HG02885 (cell line): ENCODE measurements around the gene AOPEP.
A peak's percentile ranks its signal among the peaks of the same experiment; 100 is the strongest.
"Not testable (repeated sequence)": the region's sequence is repeated elsewhere in the genome, so short reads cannot be mapped to it uniquely, and the experiment has no call there.

Experiments used
- ATAC-seq: cut with Tn5 transposase; IDR thresholded peaks from one replicate; pipeline ENCODE4 v1.9.1; 2021; ENCODE audit warnings: mild to moderate bottlenecking; ENCODE audit not compliant: unreplicated experiment, poor library complexity

The AOPEP gene

GRCh38 chr9:94829380-94830070 is 103.0 kb downstream of the AOPEP start:
- no peak for ATAC-seq

- not testable (repeated sequence) for ATAC-seq
Measured at GRCh38 chr9:94830071-94830604, 103.6 kb downstream of the AOPEP start.

GRCh38 chr9:94833802-94834201 is 107.3 kb downstream of the AOPEP start:
- ATAC-seq: no peak

DNA sequence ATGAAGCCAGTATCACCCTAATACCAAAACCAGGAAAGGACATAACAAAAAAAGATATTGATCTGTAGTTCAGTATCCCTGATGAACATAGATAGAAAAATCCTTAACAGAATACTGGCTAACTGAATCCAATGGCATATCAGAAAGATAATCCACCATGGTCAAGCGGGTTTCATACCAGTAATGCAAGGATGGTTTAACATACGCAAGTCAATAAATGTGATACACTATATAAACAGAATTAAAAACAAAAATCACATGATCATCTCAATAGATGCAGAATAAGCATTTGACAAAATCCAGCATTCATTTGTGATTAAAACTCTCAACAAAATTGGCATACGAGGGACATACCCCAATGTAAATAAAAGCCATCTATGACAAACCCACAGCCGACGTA is 110.9 kb downstream of the AOPEP start:
- no peak for ATAC-seq

DNA sequence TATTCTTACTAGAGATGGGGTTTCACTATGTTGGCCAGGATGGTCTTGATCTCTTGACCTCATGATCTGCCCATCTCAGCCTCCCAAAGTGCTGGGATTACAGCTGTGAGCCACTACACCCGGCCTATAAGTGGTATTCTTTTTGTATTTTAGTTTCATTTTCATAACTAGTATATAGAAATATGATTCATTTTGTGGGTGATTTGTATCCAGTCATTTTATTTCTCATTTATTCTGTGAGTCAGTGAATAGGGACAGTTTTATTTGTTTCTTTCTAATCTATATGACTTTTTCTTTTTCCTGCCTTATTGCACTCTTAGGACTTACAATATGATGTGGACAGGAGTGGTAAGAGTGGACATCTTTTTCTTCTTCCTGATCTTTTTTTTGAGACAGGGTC is 112.9 kb downstream of the AOPEP start:
- ATAC-seq: no peak

GRCh38 chr9:94840738-94841137 is 114.2 kb downstream of the AOPEP start:
- no peak for ATAC-seq

DNA sequence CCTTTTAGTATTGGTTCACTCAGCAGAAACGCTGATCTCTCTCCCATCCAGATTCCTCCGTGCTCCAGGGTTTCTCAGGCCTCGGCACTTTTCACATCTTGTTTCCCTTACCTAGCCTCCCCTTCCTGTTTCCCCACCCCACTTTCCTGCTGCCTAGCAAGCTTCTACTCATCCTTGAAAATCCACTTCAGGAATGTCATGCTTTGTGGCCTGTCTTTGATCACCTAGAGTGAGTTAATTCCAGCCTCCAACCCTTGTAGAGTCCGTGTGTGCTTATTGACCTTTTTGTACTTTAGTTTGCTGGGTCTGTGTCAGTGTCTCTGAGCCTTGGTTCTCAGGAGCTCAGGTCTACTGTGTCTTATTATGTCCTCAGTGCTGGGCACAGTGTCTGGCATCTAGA is 116.6 kb downstream of the AOPEP start:
- no peak for ATAC-seq

- ATAC-seq: no peak
Measured at GRCh38 chr9:94846739-94847138, 120.2 kb downstream of the AOPEP start.

DNA sequence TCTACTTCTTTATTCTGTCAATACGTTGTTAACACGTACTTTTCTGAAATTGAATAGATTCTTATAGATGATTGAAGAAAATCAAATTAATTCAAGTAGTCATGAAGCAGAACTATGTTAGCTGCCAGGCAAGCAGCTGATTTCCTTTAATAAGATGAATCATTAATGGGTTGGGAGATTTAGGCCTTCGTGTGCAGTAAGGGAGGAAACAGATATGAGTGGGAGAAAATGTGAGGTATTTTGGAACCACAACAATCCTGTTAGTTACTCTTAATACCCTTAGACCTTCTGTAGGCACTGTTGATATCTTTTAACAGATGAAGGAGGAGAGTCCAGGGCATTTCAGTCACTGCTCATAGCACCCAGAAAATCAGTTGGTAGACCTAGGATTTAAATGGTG is 121.0 kb downstream of the AOPEP start:
- no peak for ATAC-seq

GRCh38 chr9:94848791-94849190 is 122.3 kb downstream of the AOPEP start:
- ATAC-seq: not testable (repeated sequence)

DNA sequence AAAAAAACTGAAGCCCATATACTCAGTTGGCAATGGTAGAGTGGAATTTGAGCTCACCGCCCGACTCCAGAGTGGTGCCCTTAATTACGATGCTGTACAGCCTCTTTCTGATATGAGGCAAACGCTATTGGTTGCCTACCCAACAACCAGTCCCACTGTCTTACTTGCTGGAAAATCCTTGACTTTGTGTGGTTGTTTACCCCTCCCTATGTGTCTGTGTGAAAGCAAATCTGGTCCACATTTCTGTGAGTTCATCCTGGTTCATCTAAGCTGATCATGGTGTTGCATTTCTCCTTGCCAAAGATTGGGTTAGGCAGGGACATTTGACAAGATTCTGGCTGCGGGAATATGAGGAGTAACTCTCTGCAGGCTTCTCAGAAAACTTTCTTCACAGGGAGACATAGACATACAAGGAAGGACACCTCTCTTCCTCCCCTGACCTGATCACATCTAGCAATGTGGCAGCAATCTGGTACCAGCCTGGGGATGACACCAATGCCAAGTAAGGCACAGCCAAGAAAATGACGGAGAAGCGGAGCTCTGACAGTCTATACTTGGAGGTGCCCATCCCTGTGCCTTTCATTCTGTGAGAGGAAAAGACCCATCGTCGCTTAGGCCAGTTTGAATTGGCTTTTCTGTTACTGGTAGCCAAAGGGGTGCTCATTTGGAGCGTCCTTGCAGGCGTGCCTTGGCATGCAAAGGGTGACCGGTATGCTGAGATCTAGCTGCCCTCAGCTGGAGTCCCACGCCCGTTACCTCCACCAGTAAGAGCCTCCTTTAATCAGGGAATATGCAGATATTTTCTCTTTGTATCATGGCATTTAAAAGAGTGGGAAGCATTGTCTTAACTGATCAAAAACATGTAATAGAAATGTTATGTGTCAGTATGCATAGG is 124.3 kb downstream of the AOPEP start:
- no peak for ATAC-seq

GRCh38 chr9:94851467-94851866 is 125.0 kb downstream of the AOPEP start:
- no peak for ATAC-seq

- ATAC-seq: no peak
Measured at GRCh38 chr9:94851892-94852291, 125.4 kb downstream of the AOPEP start.

- no peak for ATAC-seq
Measured at GRCh38 chr9:94852373-94852772, 125.9 kb downstream of the AOPEP start.

DNA sequence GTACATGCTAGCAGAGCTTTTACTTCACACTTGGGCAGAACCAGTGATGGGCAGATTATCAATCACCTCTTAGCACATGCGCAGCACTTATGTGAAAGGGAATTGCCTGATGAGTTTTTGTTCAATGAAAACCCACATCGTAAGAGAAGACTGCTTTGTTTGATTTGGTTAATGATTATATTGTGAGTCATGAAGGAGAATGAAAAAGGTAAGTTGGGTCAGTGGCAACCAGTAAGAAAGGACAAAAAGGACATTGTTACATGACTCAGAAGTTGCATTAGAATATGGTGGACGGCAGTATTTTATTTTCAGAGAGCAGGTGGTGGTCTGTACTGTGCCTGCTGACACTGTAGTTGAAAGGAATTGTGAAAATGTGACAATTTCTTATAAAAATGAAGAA is 127.4 kb downstream of the AOPEP start:
- ATAC-seq: no peak

GRCh38 chr9:94855903-94856302 is 129.4 kb downstream of the AOPEP start:
- no peak for ATAC-seq

- ATAC-seq: no peak
Measured at GRCh38 chr9:94857791-94858190, 131.3 kb downstream of the AOPEP start.

DNA sequence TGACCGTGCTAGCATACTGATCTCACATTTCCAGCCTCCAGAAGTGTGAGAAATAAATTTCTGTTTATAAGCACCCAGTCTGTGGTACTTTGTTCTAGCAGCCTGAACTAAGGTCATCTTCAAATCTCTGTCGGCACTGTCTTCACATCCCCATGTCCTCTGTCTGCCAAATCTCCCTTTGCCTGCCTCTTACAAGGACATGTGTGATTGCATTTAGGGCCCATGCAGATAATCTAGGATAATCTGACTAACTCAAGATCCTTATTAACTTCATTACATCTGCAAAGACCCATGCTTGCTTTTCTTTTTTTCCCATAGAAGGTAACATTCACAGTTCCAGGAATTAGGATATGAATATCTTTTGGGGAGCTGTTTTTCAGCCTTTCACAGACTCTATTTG is 132.7 kb downstream of the AOPEP start:
- no peak for ATAC-seq

DNA sequence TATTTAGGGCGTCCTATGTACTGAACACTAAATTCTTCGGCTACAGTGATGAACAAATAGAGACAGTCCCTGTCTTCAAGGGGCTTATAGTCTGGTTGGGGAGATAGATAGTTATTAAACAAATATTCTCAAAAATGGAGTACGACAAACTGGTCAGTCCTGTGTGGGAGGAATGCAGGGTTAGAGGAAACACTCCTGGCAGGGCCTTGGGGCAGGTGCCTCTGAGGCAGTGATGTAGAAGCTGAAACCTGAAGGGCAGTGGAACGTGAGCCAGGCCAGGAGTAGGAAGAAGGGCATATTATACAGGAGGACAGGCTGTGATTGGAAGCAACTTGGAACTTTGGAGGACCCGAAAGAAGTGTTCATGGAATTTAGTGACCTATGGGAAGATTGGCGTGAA is 133.4 kb downstream of the AOPEP start:
- ATAC-seq: no peak

GRCh38 chr9:94860678-94861588 is 134.4 kb downstream of the AOPEP start:
- ATAC-seq: peak; percentile 95
